HG02678 (cell line): Measurements from ENCODE around the gene SHISA5.
"Not testable (repeated sequence)": the region's sequence is repeated elsewhere in the genome, so short reads cannot be mapped to it uniquely, and the experiment has no call there.

Experiments
- ATAC-seq: cut with Tn5 transposase; IDR thresholded peaks from one replicate; pipeline ENCODE4 v1.9.1; 2021; ENCODE audit warnings: mild to moderate bottlenecking, moderate library complexity; ENCODE audit not compliant: unreplicated experiment

SHISA5 gene, protein sequence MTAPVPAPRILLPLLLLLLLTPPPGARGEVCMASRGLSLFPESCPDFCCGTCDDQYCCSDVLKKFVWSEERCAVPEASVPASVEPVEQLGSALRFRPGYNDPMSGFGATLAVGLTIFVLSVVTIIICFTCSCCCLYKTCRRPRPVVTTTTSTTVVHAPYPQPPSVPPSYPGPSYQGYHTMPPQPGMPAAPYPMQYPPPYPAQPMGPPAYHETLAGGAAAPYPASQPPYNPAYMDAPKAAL

GRCh38 chr3:48504051-48504946, at the start of gene SHISA5:
Gene SHISA5, minus strand, starts transcription at chr3:48504174. Its CDS starts 80 bp downstream, at chr3:48504094.
- no peak for ATAC-seq

DNA sequence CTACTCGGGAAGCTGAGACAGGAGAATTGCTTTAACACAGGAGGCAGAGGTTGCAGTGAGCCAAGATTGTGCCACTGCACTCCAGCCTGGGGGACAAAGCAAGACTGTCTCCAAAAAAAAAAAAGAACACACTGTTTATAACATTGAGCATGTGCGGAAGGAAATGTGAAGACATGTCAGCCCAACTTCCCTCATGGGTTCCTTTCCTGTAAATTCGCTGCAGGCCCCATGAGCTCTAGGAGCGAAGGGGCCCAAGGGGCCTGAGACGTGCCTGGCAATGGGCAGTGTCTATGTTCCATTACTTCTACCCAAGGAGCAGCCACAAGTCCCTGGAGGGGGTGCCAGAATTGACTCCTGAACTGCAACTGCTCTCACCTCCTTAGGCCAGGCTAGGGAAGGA, 49.4 kb upstream of the SHISA5 start:
- no peak for ATAC-seq

DNA sequence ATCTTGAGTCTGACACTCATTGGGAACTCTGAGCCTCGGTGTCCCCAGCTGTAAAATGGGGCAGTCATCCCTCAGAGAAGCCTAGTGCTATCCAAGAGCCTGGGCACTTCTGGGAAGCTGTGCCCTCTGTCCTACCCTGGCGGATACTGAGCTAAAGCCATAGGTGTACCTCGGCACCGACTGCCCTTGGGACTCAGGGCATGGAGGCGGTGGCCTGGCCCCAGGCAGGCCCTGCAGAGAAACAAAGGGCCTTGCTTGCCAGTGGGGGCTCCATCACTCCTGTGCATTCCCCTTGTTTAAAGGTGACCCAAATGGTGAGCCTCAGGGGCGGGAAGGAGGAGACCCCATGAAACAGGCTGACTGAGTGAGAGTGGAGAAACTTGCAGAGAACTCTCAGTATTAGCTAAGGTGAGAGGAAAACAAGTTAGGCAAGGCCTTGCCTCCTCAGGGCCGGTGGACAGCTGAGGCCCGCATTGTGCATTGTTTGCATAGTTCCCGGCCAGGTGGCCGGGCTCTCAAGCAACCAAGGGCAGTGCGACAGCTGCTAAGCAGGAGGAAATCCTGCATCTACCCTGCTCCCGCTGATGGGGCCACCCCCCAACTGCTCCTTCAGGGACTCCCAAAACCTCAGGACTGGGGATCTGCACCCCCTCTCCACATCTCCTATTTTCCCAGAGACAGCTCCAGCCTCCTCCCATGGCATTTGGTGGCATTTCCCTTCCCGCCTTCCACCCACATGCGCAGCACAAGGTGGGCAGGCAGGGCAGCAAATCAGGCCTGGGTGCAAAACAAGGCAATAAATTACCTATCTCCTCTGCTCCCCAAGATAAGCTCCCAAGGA, 48.4 kb upstream of the SHISA5 start:
- no peak for ATAC-seq

- not testable (repeated sequence) for ATAC-seq
These were observed 47.7 kb upstream of the SHISA5 start for GRCh38 chr3:48551651-48552050.

DNA sequence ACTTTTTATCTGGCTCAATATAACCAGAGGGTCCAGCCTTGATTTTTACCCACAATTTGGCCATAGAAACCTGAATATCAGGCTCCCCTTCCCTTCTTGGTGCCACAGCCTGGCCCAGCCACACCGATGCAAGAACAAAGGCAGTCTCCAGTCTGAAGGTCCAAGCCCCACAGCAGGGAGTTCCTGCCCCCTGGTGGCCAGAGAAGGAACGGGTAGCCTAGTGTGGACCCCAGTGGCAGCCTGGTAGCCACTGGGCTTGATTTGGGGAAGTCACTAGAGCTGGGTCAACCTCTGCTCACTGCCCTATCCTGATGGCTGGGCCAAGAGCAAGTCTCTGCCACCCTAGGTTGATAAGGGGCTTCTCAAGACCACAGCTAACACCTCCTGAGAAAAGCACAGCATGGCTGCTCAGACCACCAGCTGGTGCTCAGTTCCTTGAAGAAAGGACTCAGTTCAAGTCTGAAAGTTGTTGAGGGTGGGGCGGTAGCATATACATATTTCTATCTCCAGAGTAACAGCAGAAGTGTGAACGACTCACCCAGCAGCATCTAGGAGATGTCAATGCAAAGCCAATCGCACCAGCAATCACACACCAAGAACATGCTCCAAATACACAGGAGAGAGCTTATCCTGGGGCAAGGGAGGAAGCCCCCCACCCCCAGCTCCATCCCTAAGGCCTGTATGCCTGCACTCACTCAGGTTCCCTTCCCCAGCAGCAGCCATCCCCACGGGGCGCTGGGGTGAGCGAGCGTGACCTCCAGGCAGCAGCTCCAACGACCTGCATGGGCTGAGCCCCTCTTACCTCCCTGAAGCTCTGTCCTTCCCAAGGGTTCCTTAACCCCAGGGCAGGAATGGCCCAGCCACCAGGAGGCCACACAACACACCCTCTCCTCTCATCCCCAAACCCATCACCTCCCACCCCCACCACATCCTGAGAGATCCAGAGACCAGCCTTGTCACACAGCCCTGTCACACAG, 45.0 kb upstream of the SHISA5 start:
- peak; percentile 69 for ATAC-seq

DNA sequence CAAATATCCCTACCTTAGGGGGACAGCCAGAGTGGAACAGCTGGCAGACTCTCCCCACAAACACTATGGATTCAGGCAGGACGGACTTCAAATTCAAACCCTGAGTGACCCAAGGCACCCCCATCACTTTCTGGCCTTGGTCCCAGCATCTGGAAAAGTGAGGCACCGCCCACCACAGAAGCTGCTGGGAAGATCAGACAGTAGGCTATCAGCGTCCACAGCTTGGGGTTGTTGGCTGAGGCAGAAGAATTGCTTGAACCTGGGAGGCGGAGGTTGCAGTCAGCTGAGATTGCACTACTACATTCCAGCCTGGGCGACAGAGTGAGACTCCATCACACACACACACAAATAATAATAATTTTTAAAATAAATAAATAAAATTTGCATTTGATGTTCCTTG, 44.2 kb upstream of the SHISA5 start:
- no peak for ATAC-seq

GRCh38 chr3:48546203-48546829, 42.3 kb upstream of the SHISA5 start:
- no peak for ATAC-seq

DNA sequence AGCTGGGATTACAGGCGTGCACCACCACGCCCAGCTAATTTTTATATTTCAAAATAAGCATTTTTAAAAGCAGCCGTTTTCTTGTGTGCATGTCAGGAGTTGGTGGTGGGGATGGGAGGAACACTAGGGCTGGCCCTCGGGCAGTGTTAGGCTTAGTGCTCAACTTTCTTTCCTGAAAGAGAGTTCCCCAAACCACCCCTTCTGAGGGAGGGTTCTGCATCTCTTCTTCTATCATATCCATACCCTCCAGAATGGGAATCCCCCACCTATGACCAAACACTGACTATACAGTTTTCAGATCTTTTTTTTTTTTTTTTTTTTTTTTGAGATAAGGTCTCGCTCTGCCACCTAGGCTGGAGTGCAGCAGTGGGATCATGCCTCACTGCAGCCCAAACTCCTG, 40.2 kb upstream of the SHISA5 start:
- ATAC-seq = no peak

GRCh38 chr3:48543271-48543866, 39.4 kb upstream of the SHISA5 start:
- no peak for ATAC-seq

DNA sequence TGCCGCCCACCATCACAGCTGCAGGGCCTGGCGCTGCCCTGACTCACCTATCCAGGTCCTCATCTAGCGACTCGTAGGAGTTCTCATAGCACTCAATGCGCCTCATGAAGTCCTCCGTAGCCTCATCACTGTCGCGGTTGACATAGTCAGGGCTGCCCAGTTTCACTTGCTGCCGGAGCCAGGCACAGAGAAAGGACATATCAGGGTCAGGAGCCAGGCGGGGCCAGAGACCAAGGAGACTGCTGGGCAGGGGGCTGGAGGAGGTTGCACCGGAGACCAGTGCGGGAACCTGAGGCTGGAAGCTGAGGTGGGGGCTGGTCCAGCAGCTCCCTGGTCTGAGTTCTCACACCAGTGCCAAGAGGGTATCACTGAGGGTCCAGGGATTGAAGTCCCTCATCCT, 34.5 kb upstream of the SHISA5 start:
- no peak for ATAC-seq

DNA sequence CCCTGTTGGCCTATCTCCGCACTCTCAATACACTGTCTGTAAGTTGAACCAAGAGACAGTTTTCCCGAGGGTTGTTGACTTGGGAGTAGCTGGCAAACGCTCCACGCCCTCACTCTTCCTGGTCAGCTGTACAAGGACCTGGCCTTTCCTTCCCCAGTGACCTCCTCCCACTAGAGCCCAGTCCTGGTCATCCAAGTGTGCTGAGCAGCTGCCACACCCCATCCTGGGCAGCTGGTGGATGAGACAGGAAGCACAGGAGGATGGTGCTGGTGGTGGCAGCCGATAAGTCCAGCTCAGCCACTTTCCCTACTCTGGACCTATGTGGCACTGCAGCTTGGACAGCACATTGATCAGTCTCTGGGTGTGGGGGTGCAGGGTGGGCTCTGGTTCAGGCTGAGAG, 32.8 kb upstream of the SHISA5 start:
- ATAC-seq = no peak

DNA sequence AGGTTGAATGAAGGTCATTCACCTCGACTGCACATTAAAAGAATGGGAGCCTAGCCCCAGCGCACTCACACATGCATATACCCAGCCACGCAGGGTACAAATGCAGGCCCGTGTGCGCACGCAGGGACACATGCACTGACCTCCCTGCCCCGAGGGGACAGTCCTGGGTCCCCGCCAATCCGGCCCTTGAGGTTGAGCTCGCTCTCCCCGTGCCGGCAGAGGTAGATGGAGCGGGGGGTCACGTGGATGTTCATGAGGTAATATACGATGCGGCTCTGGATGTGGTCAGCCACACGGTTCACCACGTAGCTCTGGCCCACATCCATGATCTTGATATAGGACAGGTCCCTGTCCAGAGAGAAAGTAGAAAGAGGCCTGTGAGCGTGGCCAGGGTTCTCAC, 32.1 kb upstream of the SHISA5 start:
- ATAC-seq = no peak

DNA sequence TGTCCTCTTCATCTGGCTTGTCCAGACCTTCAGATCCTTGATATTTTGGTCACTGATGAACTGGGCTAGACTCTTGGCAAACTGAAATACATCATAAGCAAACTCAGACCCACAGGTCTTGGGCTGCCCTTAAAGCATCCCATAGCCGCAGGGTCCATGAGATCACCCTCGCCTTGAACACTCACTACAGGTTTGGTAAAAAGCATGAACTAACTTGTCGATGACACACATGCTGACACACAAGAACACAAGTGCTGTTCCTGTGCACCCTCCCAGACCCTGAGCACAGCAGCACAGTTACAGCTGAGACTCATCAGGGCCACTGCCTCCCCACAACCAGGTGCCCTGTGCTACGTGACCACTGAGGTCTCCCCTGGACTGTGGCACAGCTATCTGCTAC, 31.6 kb upstream of the SHISA5 start:
- ATAC-seq = no peak

DNA sequence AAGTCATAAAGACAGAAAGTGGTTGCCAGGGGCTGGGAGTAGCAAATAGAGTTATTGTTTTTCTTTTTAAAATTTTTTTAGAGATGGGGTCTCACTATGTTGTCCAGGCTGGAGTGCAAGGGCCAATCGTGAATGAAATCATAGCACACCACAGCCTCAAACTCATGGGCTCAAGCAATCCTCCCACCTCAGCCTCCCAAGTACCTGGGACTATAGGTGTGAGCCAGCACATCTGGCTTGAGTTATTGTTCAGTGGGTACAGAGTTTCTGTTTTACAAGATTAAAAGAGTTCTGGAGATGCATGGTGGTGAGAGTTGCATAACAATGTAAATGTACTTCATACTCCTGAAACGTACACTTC, 29.0 kb upstream of the SHISA5 start:
- ATAC-seq = no peak

GRCh38 chr3:48532271-48532976, 28.4 kb upstream of the SHISA5 start:
- ATAC-seq = no peak

GRCh38 chr3:48530701-48531100, 26.7 kb upstream of the SHISA5 start:
- ATAC-seq = not testable (repeated sequence)

GRCh38 chr3:48528754-48529153, 24.8 kb upstream of the SHISA5 start:
- ATAC-seq = no peak

DNA sequence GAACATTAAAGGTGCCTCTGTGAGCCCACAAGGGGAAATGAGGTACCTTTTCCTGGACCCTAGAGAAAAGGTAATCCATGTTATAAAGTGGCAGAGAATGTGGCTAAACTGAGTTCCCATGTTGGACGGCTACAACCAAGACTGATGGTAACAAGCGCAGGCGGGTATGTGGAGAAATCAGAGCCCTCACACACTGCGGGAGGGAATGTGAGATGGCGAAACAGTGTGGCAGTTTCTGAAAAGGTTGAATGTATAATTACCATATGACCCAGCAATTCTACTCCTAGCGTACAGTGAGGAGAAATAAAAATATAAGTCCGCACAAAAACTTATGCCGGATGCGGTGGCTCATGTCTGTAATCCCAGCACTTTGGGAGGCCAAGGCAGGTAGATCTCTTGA, 24.1 kb upstream of the SHISA5 start:
- no peak for ATAC-seq

DNA sequence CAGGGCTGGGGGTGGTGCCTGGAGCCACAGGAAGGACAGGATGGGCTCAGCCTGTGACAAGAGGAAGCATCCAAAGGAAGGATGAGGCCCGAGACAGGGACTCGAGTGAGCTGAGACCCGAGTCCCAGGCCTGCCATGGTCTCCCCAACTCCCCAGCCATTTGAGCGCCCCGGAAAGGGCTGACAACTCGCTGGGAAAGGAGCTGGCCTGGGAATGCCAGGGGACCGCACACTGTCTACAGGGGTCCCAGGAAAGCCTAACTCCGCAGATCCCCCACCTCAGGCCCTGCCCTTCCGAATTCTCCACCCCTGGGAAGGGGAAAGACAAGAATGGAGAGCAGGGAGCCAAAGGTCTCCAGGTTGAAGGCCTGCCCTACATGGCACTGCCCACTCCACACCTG, 21.0 kb upstream of the SHISA5 start:
- ATAC-seq = no peak
